HCT116 (cell line): ENCODE measurements around the gene CEP19. TPM values are rescaled to one million over a fixed set of nuclear protein-coding genes. Genes with fewer than 3 reads are reported as not detected.

Experiments used
- ATAC-seq: fragments of 200-7000 bp; cut with Tn5 transposase; 2 replicates; pipeline ENCODE4 v1.9.1; 2020; ENCODE audit warnings: mild to moderate bottlenecking, moderate library complexity
- BruUV-seq: library from RNA; stranded (reverse); fragments of 400-500 nt; replicated peaks from 2 replicates; lab custom pipeline; 2021; lab: Mats Ljungman, UMichigan
- CTCF ChIA-PET: fragments of 300-600 bp; sonication (Branson Sonifier 250); formaldehyde crosslinking; loops from one replicate; lab custom pipeline; 2021; ENCODE audit warnings: antibody characterized with exemption; lab: Charles Lee
- POLR2A ChIA-PET: fragments of 300-600, 350-600 bp; sonication (Branson Sonifier 250); formaldehyde crosslinking; loops from one replicate; lab custom pipeline; 2021; ENCODE audit warnings: antibody characterized with exemption; lab: Charles Lee
- RAD21 ChIA-PET, 2 experiments: fragments of 300-600 bp; sonication (Branson Sonifier 250); formaldehyde crosslinking; loops; one replicate each; lab custom pipeline; 2023; ENCODE audit warnings: low total read pairs in 2 of 2; ENCODE audit not compliant: uncharacterized antibody in 2 of 2, unreplicated experiment in 2 of 2, low non-redundant PET in 1 of 2; lab: Charles Lee
- DNase-seq: peaks from one replicate; pipeline ENCODE4 v3.0.0-alpha.2; 2010; ENCODE audit warnings: low read depth, low spot score
- H2AFZ ChIP-seq: fragments of 200-600 bp; shearing (Covaris generic), sonication (generic); 2 replicates; pipeline ENCODE4 v1.6.1; 2017; ENCODE audit warnings: low read depth, mixed run types, mixed read lengths, antibody characterized with exemption, low read length; ENCODE audit not compliant: poor library complexity, severe bottlenecking
- H3K27ac ChIP-seq: 2 replicates; pipeline ENCODE4 v1.5.1; 2012; ENCODE audit warnings: low read depth, low read length
- H3K27me3 ChIP-seq: fragments of 200-600 bp; sonication (generic); 2 replicates; pipeline ENCODE4 v1.6.1; 2016; ENCODE audit warnings: mixed run types, low read length, mixed read lengths; ENCODE audit not compliant: insufficient read depth
- H3K36me3 ChIP-seq, 2 experiments: fragments of 200-500 bp in 1 of 2; fragments of 200-600 bp in 1 of 2; sonication (Bioruptor generic) in 1 of 2; sonication (generic) in 1 of 2; 2 replicates each; pipeline versions ENCODE4 v1.5.1 to v1.6.1; 2014 to 2016; ENCODE audit warnings: low read length in 2 of 2, inconsistent platforms in 1 of 2, mixed read lengths in 1 of 2, mixed run types in 1 of 2; ENCODE audit not compliant: insufficient read depth in 2 of 2, control insufficient read depth in 1 of 2
- H3K4me1 ChIP-seq, 2 experiments: fragments of 200-600 bp in 1 of 2; sonication (generic) in 1 of 2; 2 replicates each; pipeline versions ENCODE4 v1.5.1 to v1.6.1; 2012 to 2017; ENCODE audit warnings: low read length in 2 of 2, inconsistent platforms in 1 of 2, mild to moderate bottlenecking in 1 of 2, mixed read lengths in 1 of 2, mixed run types in 1 of 2, moderate library complexity in 1 of 2; ENCODE audit not compliant: insufficient read depth in 2 of 2, control insufficient read depth in 1 of 2
- H3K4me2 ChIP-seq: fragments of 200-600 bp; sonication (generic); 2 replicates; pipeline ENCODE4 v1.6.1; 2017; ENCODE audit warnings: mixed run types, low read length, mixed read lengths
- H3K4me3 ChIP-seq, 2 experiments: fragments of 200-600 bp in 1 of 2; sonication (generic) in 1 of 2; replicated peaks in 1 of 2; 2 replicates each; pipeline ENCODE4 v1.5.1; 2011 to 2016; ENCODE audit warnings: low read length in 2 of 2, control low read depth in 1 of 2, low read depth in 1 of 2, mild to moderate bottlenecking in 1 of 2, mixed read lengths in 1 of 2, mixed run types in 1 of 2
- H3K79me2 ChIP-seq: fragments of 200-600 bp; sonication (generic); 2 replicates; pipeline ENCODE4 v1.6.1; 2017; ENCODE audit warnings: mild to moderate bottlenecking, mixed run types, low read length, moderate library complexity, mixed read lengths; ENCODE audit not compliant: insufficient read depth
- H3K9ac ChIP-seq: fragments of 200-600 bp; sonication (generic); 2 replicates; pipeline ENCODE4 v1.6.1; 2016; ENCODE audit warnings: low read length, mixed read lengths
- H3K9me2 ChIP-seq: fragments of 200-600 bp; sonication (generic), shearing (Covaris generic); 2 replicates; pipeline ENCODE4 v1.6.1; 2017; ENCODE audit warnings: mixed run types, mild to moderate bottlenecking, moderate library complexity; ENCODE audit not compliant: insufficient read depth
- H3K9me3 ChIP-seq, 2 experiments: fragments of 200-500 bp in 1 of 2; fragments of 200-600 bp in 1 of 2; sonication (Bioruptor generic) in 1 of 2; sonication (generic) in 1 of 2; 2 replicates each; pipeline ENCODE4 v1.6.1; 2014 to 2017; ENCODE audit warnings: low read length in 2 of 2, mixed read lengths in 2 of 2, inconsistent platforms in 1 of 2, low read depth in 1 of 2, mild to moderate bottlenecking in 1 of 2, mixed run types in 1 of 2, moderate library complexity in 1 of 2; ENCODE audit not compliant: control insufficient read depth in 1 of 2, insufficient read depth in 1 of 2
- H4K20me1 ChIP-seq: fragments of 200-600 bp; sonication (generic), shearing (Covaris generic); 2 replicates; pipeline ENCODE4 v1.6.1; 2017; ENCODE audit warnings: mixed run types, mild to moderate bottlenecking, moderate library complexity; ENCODE audit not compliant: insufficient read depth
- CBX3 ChIP-seq: IDR thresholded peaks from 2 replicates; pipeline ENCODE4 v1.6.1; 2012; ENCODE audit warnings: low read depth
- CTCF ChIP-seq, 3 experiments: fragments of 200-600 bp in 1 of 3; sonication (generic) in 1 of 3; IDR thresholded peaks in 2 of 3; conservative IDR thresholded peaks in 1 of 3; 2 replicates each; pipeline ENCODE4 v1.5.1; 2012 to 2017; ENCODE audit warnings: low read depth in 2 of 3, low read length in 2 of 3, antibody characterized with exemption in 1 of 3, borderline replicate concordance in 1 of 3, control low read depth in 1 of 3, mild to moderate bottlenecking in 1 of 3, mixed read lengths in 1 of 3, mixed run types in 1 of 3, moderate library complexity in 1 of 3; ENCODE audit not compliant: insufficient read depth in 1 of 3
- ELF1 ChIP-seq: IDR thresholded peaks from 2 replicates; pipeline ENCODE4 v1.6.1; 2012; ENCODE audit warnings: low read depth, borderline replicate concordance
- EZH2 ChIP-seq: fragments of 200-600 bp; sonication (generic); IDR thresholded peaks from 2 replicates; pipeline ENCODE4 v1.6.1; 2017; ENCODE audit warnings: antibody characterized with exemption, mixed run types
- FOSL1 ChIP-seq: IDR thresholded peaks from 2 replicates; pipeline ENCODE4 v1.6.1; 2012; ENCODE audit warnings: low read depth
- POLR2AphosphoS5 ChIP-seq: IDR thresholded peaks from 2 replicates; pipeline ENCODE4 v1.6.1; 2011; ENCODE audit warnings: mild to moderate bottlenecking, low read depth, low read length, moderate library complexity
- RAD21 ChIP-seq: IDR thresholded peaks from 2 replicates; pipeline ENCODE4 v1.6.1; 2012; ENCODE audit warnings: low read depth, mild to moderate bottlenecking
- SIN3A ChIP-seq: IDR thresholded peaks from 2 replicates; pipeline ENCODE4 v1.6.1; 2012; ENCODE audit warnings: low read depth
- SRF ChIP-seq: IDR thresholded peaks from 2 replicates; pipeline ENCODE4 v1.6.1; 2012; ENCODE audit warnings: low read depth
- YY1 ChIP-seq: IDR thresholded peaks from 2 replicates; pipeline ENCODE4 v1.6.1; 2011; ENCODE audit warnings: low read length, low read depth, moderate library complexity, mild to moderate bottlenecking; ENCODE audit not compliant: insufficient replicate concordance; ENCODE audit errors: extremely low read depth
- ZFX ChIP-seq: fragments of 450-650 bp; IDR thresholded peaks from 2 replicates; pipeline ENCODE4 v1.6.1; 2017
- ZNF274 ChIP-seq: fragments of 200-500 bp; sonication (Bioruptor generic); IDR thresholded peaks from 2 replicates; pipeline ENCODE4 v1.6.1; 2014; ENCODE audit warnings: mild to moderate bottlenecking, low read depth, low read length, inconsistent platforms
- intact Hi-C: fragments of 100-400 bp; cut with micrococcal nuclease; formaldehyde crosslinking; loops from 2 replicates; pipeline ENCODE4 v1.10.0; 2022
- total RNA-seq: library from RNA; stranded (reverse); gene quantifications from one replicate; pipeline ENCODE4 v1.2.1, GENCODE V29; 2021; ENCODE audit not compliant: unreplicated experiment
- TF ChIP-seq, protein P1 (sequence below): IDR thresholded peaks from 2 replicates; pipeline ENCODE4 v1.6.1; 2012
- TF ChIP-seq, protein P2 (sequence below): IDR thresholded peaks from 2 replicates; pipeline ENCODE4 v1.6.1; 2012; ENCODE audit warnings: low read depth
- TF ChIP-seq, protein P3 (sequence below): IDR thresholded peaks from 2 replicates; pipeline ENCODE4 v1.6.1; 2011; ENCODE audit warnings: mild to moderate bottlenecking, low read length, moderate library complexity; ENCODE audit not compliant: insufficient replicate concordance; ENCODE audit errors: extremely low read depth

The CEP19 gene
- total RNA-seq, 1 experiment from 2014 or later, result 2.7 TPM

- H3K9ac ChIP-seq, result no peak overlapping the region
- BruUV-seq, result no TSS peak
These were observed 41.2 kb upstream of the CEP19 start for GRCh38 chr3:196753201-196753600.

More at GRCh38 chr3:196753201-196753600, 41.2 kb upstream of the CEP19 start:
- Histone ChIP-seq H2AFZ (no peak overlapping the region), H3K79me2 (peaks cover 96% of the 10 kb centered on the region), H3K9me3 (peaks cover 9 to 13% of the 10 kb centered on the region in 2 experiments; a peak in 2 of 4 replicates), H3K9me2 (no peaks in the 10 kb centered on the region), H3K4me1 (peaks cover 0 to 3% of the 10 kb centered on the region in 2 experiments; a peak in 1 of 4 replicates), H3K4me3 (no peak overlapping the region), H3K4me2 (no peak overlapping the region), H3K27me3 (no peaks in the 10 kb centered on the region), H3K27ac (no peak overlapping the region), H3K36me3 (peaks cover 0 to 25% of the 10 kb centered on the region in 2 experiments; a peak in 1 of 4 replicates), H4K20me1 (peaks cover 13% of the 10 kb centered on the region; the same call in 1 of the 2 replicates)
- intact Hi-C loops, result no loop called here
- ATAC-seq, result no peak
- no peak for DNase-seq
- ChIA-PET RAD21 (no interaction called here), CTCF (no interaction called here), POLR2A (no interaction called here)
- TF ChIP-seq CBX3 (no peak), ELF1 (no peak), ZNF274 (no peak), YY1 (no peak), FOSL1 (no peak), SIN3A (no peak), POLR2AphosphoS5 (no peak), CTCF (IDR thresholded peaks at IDR 0.05 in 2 of 3, conservative IDR thresholded peaks at IDR 0.05 in 1 of 3; ENCODE audit: borderline replicate concordance in 1 of 3, insufficient read depth in 1 of 3, low read depth in 2 of 3, low read length in 2 of 3) (no peak), RAD21 (no peak), ZFX (no peak), EZH2 (no peak), SRF (no peak)
- TF ChIP-seq, protein P1, sequence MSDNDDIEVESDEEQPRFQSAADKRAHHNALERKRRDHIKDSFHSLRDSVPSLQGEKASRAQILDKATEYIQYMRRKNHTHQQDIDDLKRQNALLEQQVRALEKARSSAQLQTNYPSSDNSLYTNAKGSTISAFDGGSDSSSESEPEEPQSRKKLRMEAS, result no peak
- TF ChIP-seq, protein P2, sequence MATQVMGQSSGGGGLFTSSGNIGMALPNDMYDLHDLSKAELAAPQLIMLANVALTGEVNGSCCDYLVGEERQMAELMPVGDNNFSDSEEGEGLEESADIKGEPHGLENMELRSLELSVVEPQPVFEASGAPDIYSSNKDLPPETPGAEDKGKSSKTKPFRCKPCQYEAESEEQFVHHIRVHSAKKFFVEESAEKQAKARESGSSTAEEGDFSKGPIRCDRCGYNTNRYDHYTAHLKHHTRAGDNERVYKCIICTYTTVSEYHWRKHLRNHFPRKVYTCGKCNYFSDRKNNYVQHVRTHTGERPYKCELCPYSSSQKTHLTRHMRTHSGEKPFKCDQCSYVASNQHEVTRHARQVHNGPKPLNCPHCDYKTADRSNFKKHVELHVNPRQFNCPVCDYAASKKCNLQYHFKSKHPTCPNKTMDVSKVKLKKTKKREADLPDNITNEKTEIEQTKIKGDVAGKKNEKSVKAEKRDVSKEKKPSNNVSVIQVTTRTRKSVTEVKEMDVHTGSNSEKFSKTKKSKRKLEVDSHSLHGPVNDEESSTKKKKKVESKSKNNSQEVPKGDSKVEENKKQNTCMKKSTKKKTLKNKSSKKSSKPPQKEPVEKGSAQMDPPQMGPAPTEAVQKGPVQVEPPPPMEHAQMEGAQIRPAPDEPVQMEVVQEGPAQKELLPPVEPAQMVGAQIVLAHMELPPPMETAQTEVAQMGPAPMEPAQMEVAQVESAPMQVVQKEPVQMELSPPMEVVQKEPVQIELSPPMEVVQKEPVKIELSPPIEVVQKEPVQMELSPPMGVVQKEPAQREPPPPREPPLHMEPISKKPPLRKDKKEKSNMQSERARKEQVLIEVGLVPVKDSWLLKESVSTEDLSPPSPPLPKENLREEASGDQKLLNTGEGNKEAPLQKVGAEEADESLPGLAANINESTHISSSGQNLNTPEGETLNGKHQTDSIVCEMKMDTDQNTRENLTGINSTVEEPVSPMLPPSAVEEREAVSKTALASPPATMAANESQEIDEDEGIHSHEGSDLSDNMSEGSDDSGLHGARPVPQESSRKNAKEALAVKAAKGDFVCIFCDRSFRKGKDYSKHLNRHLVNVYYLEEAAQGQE, result no peak
- TF ChIP-seq, protein P3, sequence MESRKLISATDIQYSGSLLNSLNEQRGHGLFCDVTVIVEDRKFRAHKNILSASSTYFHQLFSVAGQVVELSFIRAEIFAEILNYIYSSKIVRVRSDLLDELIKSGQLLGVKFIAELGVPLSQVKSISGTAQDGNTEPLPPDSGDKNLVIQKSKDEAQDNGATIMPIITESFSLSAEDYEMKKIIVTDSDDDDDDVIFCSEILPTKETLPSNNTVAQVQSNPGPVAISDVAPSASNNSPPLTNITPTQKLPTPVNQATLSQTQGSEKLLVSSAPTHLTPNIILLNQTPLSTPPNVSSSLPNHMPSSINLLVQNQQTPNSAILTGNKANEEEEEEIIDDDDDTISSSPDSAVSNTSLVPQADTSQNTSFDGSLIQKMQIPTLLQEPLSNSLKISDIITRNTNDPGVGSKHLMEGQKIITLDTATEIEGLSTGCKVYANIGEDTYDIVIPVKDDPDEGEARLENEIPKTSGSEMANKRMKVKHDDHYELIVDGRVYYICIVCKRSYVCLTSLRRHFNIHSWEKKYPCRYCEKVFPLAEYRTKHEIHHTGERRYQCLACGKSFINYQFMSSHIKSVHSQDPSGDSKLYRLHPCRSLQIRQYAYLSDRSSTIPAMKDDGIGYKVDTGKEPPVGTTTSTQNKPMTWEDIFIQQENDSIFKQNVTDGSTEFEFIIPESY, result no peak
